DMS 273 (cell line): ENCODE data around the gene PEX10.

Experiments used
- DNase-seq: peaks from one replicate; lab custom pipeline; 2025; ENCODE audit not compliant: unreplicated experiment; lab: John Stamatoyannopoulos, UW

The PEX10 gene

GRCh38 chr1:2426540-2426939 lies 14.2 kb upstream of the PEX10 start:
- DNase-seq = no peak

DNA sequence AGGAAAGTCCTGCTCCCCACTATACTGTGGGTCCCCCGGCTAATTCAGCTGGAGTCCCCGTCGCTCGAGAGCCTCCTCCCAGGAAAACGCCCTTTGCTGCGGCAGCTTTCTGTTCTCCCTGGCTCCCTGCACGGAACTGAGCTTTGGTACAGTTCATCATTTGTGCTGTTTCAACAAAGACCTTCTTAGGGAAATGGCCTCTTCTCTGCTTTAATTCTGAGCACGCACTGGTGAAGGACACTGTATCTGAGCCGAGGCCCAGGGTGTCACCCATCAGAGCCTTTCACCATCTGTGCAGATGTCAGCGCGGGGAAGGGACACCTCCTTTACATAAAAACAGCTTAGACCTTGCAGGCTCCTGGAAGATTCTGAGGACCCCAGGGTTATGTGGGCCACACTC lies 13.5 kb upstream of the PEX10 start:
- no peak for DNase-seq

DNA sequence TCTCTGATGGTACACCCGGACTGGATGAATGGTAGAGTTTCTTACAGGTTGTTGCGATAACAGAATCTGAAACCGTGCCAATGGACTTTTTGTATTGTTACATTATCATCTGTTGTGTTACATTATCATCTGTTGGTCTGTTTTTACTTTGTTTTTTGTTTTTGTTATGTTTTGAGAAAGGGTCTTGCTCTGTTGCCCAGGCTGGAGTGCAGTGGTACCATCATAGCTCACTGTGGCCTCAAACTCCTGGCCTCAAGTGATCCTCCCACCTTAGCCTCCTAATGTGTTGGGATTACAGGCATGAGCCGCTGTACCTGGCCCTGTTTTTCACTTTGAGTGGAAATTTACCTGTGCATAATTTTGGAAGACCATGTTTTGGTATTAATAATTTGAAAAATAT lies 10.2 kb upstream of the PEX10 start:
- no peak for DNase-seq

DNA sequence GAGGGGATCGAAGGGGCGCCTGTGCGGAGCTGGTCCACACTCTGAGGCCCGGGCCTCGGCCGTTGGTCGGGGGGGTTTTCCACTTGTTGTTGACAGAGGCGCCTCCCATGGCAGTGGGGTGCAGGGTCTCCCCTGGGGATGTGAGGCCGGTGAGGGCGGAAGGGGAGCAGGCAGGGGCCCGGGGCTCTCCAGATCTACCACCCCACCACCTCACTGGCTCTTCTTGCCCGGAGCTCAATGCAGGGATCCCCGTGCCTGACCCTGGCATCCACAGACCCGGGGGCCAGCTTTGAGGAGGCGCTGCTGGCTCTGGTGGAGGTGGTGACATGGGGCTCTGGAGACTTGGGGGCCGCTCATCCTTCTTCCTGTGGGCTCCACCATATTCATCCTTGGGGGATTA lies 7.1 kb upstream of the PEX10 start:
- no peak for DNase-seq

DNA sequence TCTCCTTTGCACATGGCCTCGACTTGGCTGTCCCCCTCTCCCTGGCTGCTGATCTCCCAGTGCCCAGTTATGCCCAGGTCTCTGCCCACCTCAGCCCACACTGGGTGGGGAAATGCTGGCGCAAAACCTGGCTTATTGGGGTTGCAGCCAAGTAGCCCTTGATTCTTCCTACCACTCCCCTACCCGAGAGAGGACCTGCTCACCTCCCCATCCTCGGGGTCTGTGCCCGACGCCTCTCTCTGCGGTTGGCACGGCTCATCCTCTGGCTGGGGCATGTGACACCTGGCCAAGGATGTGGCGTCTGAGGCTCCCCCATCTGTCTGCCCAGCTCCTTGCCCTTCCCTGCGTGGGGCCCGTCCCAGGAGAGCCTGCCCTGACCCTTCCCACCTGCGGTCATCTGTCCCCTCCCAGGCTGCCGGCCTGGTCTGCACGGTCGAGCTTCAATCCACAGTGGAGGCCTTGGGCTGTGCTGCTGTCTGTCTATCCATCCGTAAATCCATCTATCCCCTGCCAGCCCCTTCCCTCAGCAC lies 6.5 kb upstream of the PEX10 start:
- no peak for DNase-seq

GRCh38 chr1:2417833-2418225 lies 5.5 kb upstream of the PEX10 start:
- DNase-seq = no peak

DNA sequence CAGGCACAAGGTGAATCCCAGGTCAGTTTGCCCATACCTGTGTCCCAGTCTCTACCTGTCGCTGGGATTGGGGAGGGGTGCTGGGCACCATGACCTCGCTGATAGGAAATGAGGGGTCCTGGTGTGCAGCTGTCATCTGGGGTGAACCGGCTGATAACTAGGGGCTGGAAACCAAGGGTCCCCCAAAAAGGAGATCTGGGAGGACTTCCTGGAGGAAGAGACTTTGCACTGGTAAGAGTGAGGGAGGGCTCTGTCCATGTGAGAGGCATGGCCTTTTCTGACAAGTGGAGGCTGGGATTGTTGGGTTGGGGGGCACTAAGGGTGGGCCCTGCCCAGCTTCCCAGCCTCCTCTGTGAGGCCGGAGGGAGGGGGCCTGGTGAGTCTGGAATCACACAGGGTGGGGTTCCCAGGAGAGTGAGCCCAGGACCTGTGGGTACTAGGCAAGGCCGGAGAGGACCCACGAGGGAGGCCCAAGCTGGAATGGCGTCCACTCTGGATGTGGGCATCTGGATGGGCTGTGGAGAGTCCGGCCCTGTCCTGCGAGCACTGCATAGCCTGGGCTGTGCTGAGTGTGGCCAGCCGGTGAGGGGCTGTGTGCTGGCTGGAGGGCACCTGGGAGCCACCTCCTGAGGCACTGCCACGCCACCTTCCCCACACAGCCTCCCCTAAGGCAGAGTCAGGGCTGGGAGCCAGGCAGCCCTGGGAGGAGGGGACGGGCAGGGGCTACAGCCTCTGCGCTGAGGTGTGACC lies 4.9 kb upstream of the PEX10 start:
- no peak for DNase-seq

DNA sequence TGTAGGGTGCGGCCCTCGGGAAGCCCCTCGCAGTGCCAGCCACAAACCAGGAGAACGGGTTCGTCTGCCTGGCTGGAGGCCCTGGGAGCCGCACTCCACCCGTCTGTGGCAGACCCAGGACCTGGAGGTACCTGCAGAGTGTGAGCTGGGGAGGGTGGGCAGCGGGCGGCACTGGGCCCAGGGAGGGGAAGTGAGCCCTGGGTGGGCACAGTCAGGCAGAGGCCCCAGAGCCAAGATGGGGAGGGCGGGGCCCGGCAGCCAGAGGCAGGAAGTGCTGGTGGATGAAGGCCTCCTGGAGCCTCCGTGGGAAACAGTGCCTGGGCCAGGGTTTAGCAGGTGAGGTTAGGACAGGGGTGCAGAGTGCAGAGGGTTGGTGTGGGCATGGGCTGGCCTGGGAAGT lies 4.0 kb upstream of the PEX10 start:
- DNase-seq = no peak

DNA sequence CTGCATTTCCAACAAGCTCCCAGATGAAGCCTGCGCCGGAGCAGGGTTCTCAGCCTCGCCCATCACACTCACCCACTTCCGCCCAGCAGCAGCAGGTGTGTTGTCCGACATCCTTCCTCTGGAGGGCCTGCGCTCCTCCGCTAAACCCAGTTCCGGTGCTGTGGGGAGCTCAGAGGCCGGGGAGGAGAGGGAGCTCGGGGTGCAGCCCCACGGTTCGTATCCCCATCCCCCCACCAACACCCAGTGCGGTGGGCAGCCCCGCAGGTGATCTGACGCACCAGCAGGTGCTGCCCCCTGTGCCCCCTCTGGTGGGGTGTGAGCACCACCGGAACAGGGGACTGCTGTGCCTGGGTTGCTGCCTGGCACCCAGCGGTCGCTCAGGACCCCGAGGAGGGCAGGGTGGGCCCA lies 3.4 kb upstream of the PEX10 start:
- DNase-seq = no peak

GRCh38 chr1:2415337-2415736 lies 3.0 kb upstream of the PEX10 start:
- peak; percentile 30 for DNase-seq

DNA sequence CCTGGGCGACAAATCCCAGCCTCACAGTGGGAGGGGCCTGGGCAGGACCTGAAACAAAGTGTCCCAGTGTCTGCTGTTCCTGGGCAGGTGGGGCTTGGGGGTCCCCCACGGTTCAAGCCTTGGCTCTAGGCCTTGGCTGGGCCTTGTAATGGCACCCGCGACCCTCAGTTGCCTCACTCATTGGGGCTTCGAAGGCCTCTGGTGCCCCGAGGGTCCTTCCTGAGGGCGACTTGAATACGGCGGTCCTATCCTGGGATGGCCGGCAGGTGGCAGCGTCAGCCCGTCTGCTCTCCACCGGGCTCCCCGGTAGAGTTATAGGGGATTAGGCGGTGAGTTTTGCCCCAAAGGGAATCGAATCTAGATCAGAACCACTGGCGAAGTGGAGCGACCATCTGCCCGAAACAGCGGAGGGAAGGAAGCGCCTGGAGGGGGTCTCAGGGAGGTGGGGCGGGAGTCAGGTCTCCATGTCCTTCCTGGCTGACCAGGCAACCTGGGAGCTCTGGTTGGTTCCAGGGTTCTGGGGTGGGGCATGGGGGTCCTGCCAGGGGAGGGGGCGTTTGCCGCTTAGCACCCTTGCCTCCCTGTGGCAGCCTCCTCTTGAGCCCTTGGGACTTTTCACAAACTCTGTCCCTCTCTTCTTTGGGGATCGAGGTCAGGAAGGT lies 2.1 kb upstream of the PEX10 start:
- peak; percentile 86 for DNase-seq

DNA sequence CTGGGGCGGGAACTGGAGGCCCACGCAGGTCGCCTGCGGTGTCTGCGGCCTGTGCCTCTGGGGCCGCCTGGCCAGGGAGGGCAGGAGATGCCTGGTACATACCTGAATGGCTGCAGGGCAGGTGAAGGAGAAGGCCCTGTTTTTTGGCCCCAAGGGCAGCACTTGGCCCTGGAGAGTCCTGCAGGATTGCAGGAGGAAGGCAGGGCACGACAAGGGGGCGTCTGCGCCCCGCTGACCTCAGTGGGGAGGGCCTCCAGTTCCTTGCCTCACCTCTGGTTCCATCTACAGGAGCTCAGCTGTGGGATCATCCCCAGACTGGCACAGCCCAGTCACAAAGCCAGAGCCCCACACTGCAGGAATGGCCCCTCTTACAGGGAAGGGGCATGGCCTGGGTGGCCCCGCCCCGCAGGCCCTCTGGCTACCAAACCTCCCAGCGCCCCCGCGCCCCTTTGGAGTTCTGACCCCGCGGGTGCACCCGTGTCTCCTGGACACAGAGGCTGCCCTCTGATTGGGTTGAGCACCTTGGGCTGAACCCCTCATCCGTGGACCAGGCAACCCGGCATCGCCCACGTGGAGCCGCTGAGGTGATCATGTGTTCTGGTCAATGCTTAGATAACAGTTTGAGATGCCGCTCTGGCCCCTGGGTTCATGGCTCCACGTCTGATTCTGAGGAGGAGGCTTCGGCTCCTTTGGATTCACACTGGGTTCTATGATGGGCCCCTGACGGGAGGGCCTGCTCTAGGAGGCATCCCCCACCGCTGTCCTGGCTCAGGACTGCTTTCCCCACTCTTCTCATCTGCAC lies 1.3 kb upstream of the PEX10 start:
- DNase-seq = no peak

DNA sequence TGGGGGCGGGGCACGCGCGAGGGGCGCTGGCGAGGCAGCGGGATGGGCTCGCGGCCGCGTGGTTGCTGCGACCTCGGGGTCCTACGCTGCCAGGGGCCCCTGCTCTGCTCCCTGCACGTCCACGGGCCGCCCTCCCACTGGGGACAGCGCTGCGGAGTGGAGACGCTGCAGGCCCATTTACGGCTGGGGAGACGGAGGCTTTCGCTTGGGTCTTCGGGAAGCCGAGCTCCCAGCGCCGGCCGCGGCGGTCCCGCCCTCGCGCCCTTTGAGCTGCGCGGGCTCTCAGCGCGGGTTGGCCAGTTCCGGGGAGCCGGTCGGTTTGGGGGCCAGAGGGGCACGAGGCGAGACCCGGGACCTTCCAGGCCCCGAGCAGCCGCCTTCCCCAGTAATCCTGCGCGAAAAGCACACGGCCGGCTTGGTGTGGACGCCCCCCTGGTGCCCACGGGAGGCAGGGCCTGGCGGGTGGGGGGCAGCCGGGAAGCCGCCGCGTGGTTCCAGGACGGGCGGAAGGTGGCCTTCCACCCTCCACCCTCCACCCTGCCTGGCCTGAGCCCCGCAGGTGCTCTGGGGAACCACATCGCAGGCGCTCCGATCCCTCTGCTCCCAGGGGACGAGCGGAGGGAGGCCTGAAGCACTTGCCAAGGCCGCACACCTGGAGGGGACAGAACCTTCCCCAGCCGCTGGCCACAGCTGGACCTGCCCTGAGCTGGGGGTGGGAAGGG lies 570 bp upstream of the PEX10 start:
- peak; percentile 85 for DNase-seq

DNA sequence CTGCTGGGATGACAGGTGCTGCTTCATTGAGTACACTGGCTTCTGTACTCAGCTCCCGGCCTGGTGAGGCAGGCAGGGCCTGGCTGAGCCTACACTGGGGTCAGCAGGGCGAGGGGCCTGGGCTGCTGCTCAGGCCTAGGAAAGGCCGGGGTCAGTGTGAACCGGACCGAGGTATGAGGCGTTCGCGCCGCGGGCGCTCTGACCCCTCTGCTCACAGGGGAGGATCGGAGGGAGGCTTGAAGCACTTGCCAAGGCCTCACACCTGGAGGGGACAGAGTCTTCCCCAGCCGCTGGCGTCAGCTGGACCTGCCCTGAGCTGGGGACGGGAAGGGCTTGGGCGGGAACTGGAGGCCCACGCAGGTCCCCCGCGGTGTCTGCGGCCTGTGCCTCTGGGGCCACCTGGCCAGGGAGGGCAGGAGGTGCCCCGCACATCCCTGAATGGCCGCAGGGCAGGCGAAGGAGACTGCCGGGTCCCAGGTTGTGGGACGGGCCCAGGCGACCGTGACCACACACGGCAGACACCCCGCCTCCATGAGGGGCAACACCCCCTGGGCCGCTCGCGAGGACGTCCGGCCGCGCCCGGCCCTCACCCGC lies 466 bp downstream of the PEX10 start:
- peak; percentile 62 for DNase-seq

GRCh38 chr1:2409745-2410144 lies 2.6 kb downstream of the PEX10 start:
- DNase-seq = no peak

GRCh38 chr1:2408859-2409276 lies 3.5 kb downstream of the PEX10 start:
- DNase-seq = no peak

GRCh38 chr1:2408456-2408855 lies 3.9 kb downstream of the PEX10 start:
- DNase-seq = no peak

DNA sequence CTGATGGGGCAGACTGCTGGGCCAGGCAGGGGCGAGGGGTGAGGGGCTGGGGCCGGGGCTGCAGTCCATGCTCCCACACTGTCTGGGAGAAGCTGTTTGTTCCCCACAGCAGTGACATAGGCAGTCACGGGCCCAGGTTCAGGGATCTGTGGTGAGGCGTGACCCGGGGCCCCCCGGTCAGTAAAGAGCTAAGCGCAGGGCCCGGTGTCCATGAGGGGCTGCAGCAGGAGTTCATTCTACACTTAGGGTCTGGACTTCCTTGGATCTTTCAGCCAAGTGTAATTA lies 4.4 kb downstream of the PEX10 start:
- no peak for DNase-seq

GRCh38 chr1:2407166-2407990 lies 5.0 kb downstream of the PEX10 start:
- DNase-seq = no peak

DNA sequence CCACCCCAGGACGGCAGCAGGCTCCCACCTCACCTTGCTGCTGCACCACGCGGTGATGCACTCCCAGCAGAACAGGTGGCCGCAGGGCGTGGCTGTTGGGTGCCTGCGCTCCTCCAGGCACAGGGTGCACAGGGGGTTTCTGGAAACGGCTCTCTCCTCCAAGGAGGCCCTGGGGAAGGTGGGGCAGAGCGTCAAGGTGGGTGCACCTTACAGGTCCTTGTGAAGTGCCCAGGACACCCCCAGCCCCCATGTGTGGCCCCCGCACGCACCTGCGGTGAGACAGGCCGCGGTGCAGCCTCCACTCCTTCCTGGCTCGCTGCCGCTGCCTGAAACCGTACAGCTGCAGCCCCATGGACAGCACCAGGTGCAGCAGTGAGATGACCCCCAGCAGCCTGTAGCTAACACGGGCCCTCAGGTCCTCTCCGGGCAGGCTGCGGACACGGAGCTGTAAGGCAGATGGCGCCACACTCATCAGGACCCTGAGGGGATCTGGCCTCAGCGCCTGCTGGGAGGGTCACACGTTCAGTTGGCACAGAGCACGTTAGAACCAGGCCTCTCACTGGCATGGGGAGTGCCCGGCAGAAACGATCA lies 5.8 kb downstream of the PEX10 start:
- DNase-seq = peak; percentile 53
